Measurements from ENCODE around the gene HFE.

Gene HFE

DNA sequence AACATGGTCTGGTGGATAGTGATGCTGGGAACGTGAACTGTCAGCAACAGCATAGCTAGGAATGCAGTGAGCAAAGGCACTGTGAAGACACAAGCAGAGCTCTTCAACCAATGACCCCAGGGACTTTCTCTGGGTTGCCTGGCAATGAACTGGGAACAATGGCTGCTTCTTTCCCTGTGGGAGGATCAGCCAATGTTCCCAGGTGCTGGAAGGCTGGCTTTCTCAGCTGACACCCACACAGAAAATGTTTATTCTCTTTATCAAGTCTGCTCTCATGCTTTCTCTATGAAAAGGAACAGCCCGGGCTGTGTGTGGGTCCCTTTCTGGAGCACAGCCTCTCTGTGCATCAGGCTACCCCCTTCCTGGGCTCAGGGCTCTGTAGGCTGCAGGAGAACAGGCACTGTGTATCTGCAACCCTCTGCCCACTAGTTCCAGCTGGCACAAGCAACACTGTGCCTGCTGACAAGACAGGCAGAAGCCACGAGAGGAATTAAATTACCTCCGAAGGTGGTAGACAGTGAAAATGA lies 54.2 kb downstream of the HFE start:
- DNase-seq, result no peak

DNA sequence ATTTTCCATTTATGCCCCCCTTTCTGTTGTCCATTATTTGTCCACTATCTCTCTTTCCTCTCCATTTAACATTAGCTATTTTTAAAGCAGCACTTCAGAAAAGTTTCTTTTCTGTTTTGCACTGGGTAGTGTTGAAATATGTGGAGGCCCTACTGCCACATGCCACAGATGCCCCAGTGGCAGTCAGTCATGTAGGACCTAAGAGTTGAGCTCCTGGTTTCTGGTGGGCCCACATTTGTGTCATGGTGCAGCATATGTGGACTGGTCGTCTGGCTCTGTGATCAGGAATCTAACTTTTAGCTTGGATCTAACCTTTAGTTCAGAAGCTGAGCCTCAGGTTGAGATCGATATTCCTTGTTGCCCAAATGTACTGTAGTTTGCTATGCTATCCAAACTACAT lies 54.8 kb downstream of the HFE start:
- no peak for DNase-seq

Data from NCI-H1694 treated with DMSO at 0.1 percent for 48 hours (cell line).